HepG2 (cell line): ENCODE results near the gene GALNT12. TPM values are rescaled to one million over a fixed set of nuclear protein-coding genes. Genes with fewer than 3 reads are reported as not detected.

Experiments
- ATAC-seq: fragments of 200-7000 bp; cut with Tn5 transposase; 3 replicates; pipeline ENCODE4 v1.9.1; 2020; ENCODE audit warnings: mild to moderate bottlenecking, moderate library complexity
- BruUV-seq: library from RNA; stranded (reverse); fragments of 400-500 nt; replicated peaks from 2 replicates; lab custom pipeline; 2021; lab: Mats Ljungman, UMichigan
- CTCF ChIA-PET: fragments of 300-600 bp; formaldehyde crosslinking; extraction: SDS; loops from one replicate; lab custom pipeline; 2021; ENCODE audit warnings: low total read pairs, inconsistent platforms, low intra/inter-chr PET ratio; lab: Yijun Ruan, JAX
- POLR2A ChIA-PET: fragments of 350-600 bp; sonication (Branson Sonifier 250); formaldehyde crosslinking; loops from one replicate; lab custom pipeline; 2020; ENCODE audit warnings: antibody characterized with exemption, inconsistent platforms; lab: Yijun Ruan, JAX
- DNase-seq: peaks from one replicate; pipeline ENCODE4 v3.0.0-alpha.2; 2015; ENCODE audit warnings: low spot score
- FAIRE-seq: peaks from 3 replicates; lab custom pipeline; 2011; peaks lifted over from hg19 to GRCh38; lab: Jason Lieb, UNC
- H2AFZ ChIP-seq: one replicate; pipeline ENCODE4 v1.6.1; 2011; ENCODE audit warnings: low read length, inconsistent platforms
- H3K27ac ChIP-seq: fragments of 300-600 bp; 3 replicates; pipeline ENCODE4 v1.8.0; 2011; ENCODE audit warnings: mixed run types, mild to moderate bottlenecking, mixed read lengths, low read length, inconsistent platforms; ENCODE audit not compliant: insufficient read depth; ENCODE audit errors: extremely low read length
- H3K27me3 ChIP-seq, 2 experiments: fragments of 200-600 bp in 1 of 2; 2 replicates in 1 of 2; 3 replicates in 1 of 2; pipeline versions ENCODE4 v1.6.0 to v1.8.0; 2011; ENCODE audit warnings: low read length in 2 of 2, mild to moderate bottlenecking in 2 of 2, moderate library complexity in 2 of 2, inconsistent platforms in 1 of 2; ENCODE audit not compliant: insufficient read depth in 2 of 2, control insufficient read depth in 1 of 2
- H3K36me3 ChIP-seq, 2 experiments: fragments of 200-600 bp in 1 of 2; replicated peaks in 1 of 2; 2 replicates in 1 of 2; 3 replicates in 1 of 2; pipeline versions ENCODE4 v1.5.1 to v1.8.0; 2011; ENCODE audit warnings: low read length in 2 of 2, inconsistent platforms in 1 of 2; ENCODE audit not compliant: insufficient read depth in 2 of 2, control insufficient read depth in 1 of 2
- H3K4me1 ChIP-seq: 2 replicates; pipeline ENCODE4 v1.5.1; 2012; ENCODE audit warnings: low read length, inconsistent platforms; ENCODE audit not compliant: insufficient read depth
- H3K4me2 ChIP-seq: 2 replicates; pipeline ENCODE4 v1.6.0; 2011; ENCODE audit warnings: low read depth, low read length, inconsistent platforms
- H3K4me3 ChIP-seq, 3 experiments: fragments of 200-600 bp in 1 of 3; sonication (generic), shearing (Covaris generic) in 1 of 3; replicated peaks in 1 of 3; 2 replicates each; pipeline ENCODE4 v1.5.1; 2011 to 2016; ENCODE audit warnings: low read length in 3 of 3, inconsistent platforms in 2 of 3, low read depth in 2 of 3, mild to moderate bottlenecking in 2 of 3, control low read depth in 1 of 3, mixed read lengths in 1 of 3; ENCODE audit not compliant: insufficient read depth in 1 of 3
- H3K79me2 ChIP-seq: one replicate; pipeline ENCODE4 v1.6.1; 2011; ENCODE audit warnings: low read length, inconsistent platforms; ENCODE audit not compliant: insufficient read depth
- H3K9ac ChIP-seq: 2 replicates; pipeline ENCODE4 v1.6.0; 2011; ENCODE audit warnings: mild to moderate bottlenecking, low read depth, low read length, inconsistent platforms; ENCODE audit not compliant: insufficient read depth
- H3K9me3 ChIP-seq: 2 replicates; pipeline ENCODE4 v1.5.1; 2012; ENCODE audit warnings: mild to moderate bottlenecking, low read length
- H4K20me1 ChIP-seq: 2 replicates; pipeline ENCODE4 v1.6.0; 2011; ENCODE audit warnings: inconsistent platforms, mild to moderate bottlenecking, low read length, moderate library complexity; ENCODE audit not compliant: insufficient read depth
- ATF1 ChIP-seq: IDR thresholded peaks from 2 replicates; pipeline ENCODE4 v1.6.1; 2016; ENCODE audit warnings: mild to moderate bottlenecking, control low read depth
- ATRX ChIP-seq: sonication (generic); formaldehyde crosslinking; IDR thresholded peaks from 2 replicates; pipeline ENCODE4 v1.4.0; 2020; ENCODE audit warnings: missing genetic modification reagents, borderline replicate concordance
- DPF2 ChIP-seq: sonication (generic); formaldehyde crosslinking; IDR thresholded peaks from 2 replicates; pipeline ENCODE4 v1.4.0; 2020; ENCODE audit warnings: mild to moderate bottlenecking, low read depth, missing genetic modification reagents, borderline replicate concordance
- HNRNPLL ChIP-seq: fragments of 200-400 bp; formaldehyde crosslinking; IDR thresholded peaks from 2 replicates; pipeline ENCODE4 v1.6.1; 2017; ENCODE audit warnings: mild to moderate bottlenecking, low read depth, low read length; ENCODE audit not compliant: poor library complexity, severe bottlenecking
- KDM5B ChIP-seq: sonication (generic); formaldehyde crosslinking; IDR thresholded peaks from 2 replicates; pipeline ENCODE4 v1.4.0; 2020; ENCODE audit warnings: missing genetic modification reagents, mild to moderate bottlenecking, borderline replicate concordance
- SALL2 ChIP-seq: sonication (generic); formaldehyde crosslinking; IDR thresholded peaks from 2 replicates; pipeline ENCODE4 v1.8.1; 2023; ENCODE audit warnings: mild to moderate bottlenecking, missing genetic modification reagents, inconsistent platforms
- TRIM22 ChIP-seq: fragments of 450-650 bp; IDR thresholded peaks from 2 replicates; pipeline ENCODE4 v1.6.1; 2017
- ZNF746 ChIP-seq: sonication (generic); formaldehyde crosslinking; IDR thresholded peaks from 2 replicates; pipeline ENCODE4 v1.8.0; 2022; ENCODE audit warnings: mild to moderate bottlenecking, missing genetic modification reagents
- ZZZ3 ChIP-seq: sonication (generic); formaldehyde crosslinking; IDR thresholded peaks from 2 replicates; pipeline ENCODE4 v1.4.0; 2020; ENCODE audit warnings: missing genetic modification reagents, mild to moderate bottlenecking, borderline replicate concordance
- WGBS: methylation state at CpG from one replicate; pipeline ENCODE4 v1.1.6; 2017; ENCODE audit warnings: low lambda C conversion rate; 5-methylcytosine and 5-hydroxymethylcytosine counted together
- in situ Hi-C: cut with HindIII; loops from 2 replicates; pipeline ENCODE4 v1.10.0; 2017; ENCODE audit warnings: low pct_unique_long_range_greater_than_20kb; ENCODE audit not compliant: extremely low pct_ligation_motif_present
- intact Hi-C: fragments of 100-400 bp; cut with micrococcal nuclease; formaldehyde crosslinking; loops from one replicate; pipeline ENCODE4 v1.10.0; 2022; ENCODE audit not compliant: unreplicated experiment
- polyA plus RNA-seq, 8 experiments: library from polyadenylated mRNA; depleted of rRNA in 3 of 8; stranded (reverse) in 7 of 8; unstranded in 1 of 8; fragments of >200 nt; fragmentation: Illumina TruSeq in 4 of 8; extraction: Trizol in 4 of 8; gene quantifications; 2 replicates each; pipeline versions ENCODE4 v1.2.1 to v1.2.3, GENCODE V29; 2011 to 2016; ENCODE audit warnings: low read depth in 4 of 8, missing spikeins in 1 of 8, mixed read lengths in 1 of 8; ENCODE audit not compliant: insufficient read depth in 1 of 8
- total RNA-seq, 5 experiments: library from RNA; depleted of rRNA; stranded (reverse); fragments of >200 nt; fragmentation: Illumina TruSeq; extraction: Trizol; gene quantifications; 2 replicates each; pipeline ENCODE4 v1.2.3, GENCODE V29; 2016; ENCODE audit warnings: low read depth in 1 of 5
- TF ChIP-seq, protein P1 (sequence below): IDR thresholded peaks from 2 replicates; pipeline ENCODE4 v1.6.1; 2016; ENCODE audit warnings: low read depth, control low read depth

The GALNT12 gene
- total and polyA plus RNA-seq, 2 of the 13 experiments (the other 11 are each of a cell fraction or from before 2014, with no cell fraction given): 0.07 TPM; not detected in 1

GRCh38 chr9:98807814-98808195, 335 bp downstream of the GALNT12 start:
- Histone ChIP-seq H3K4me3 (peak overlapping the region in 1 of 3 experiments; percentile 23; a peak in 2 of 6 replicates), H3K27me3 (peaks cover 0 to 22% of the 10 kb centered on the region in 2 experiments; a peak in 1 of 5 replicates), H3K36me3 (no peaks in the 10 kb centered on the region), H3K79me2 (no peaks in the 10 kb centered on the region), H3K9me3 (no peaks in the 10 kb centered on the region), H3K4me2 (no peak overlapping the region), H3K27ac (no peak overlapping the region), H4K20me1 (no peaks in the 10 kb centered on the region), H2AFZ (no peak overlapping the region), H3K4me1 (no peaks in the 10 kb centered on the region)
- ChIA-PET POLR2A (no interaction called here), CTCF (no interaction called here)
- ATAC-seq (no peak), FAIRE-seq (no peak), DNase-seq (no peak)
- intact Hi-C loops (no loop called here), in situ Hi-C loops (no loop called here)
- 51% methylated on average over 7 of the region's 46 CpGs for WGBS
- TF ChIP-seq ATRX (CRISPR knock-in tag) (no peak), HNRNPLL (peak; percentile 35)
- TF ChIP-seq, all 625 proteins: peak for 1
- no peak overlapping the region for H3K9ac ChIP-seq
- BruUV-seq: no TSS peak

DNA sequence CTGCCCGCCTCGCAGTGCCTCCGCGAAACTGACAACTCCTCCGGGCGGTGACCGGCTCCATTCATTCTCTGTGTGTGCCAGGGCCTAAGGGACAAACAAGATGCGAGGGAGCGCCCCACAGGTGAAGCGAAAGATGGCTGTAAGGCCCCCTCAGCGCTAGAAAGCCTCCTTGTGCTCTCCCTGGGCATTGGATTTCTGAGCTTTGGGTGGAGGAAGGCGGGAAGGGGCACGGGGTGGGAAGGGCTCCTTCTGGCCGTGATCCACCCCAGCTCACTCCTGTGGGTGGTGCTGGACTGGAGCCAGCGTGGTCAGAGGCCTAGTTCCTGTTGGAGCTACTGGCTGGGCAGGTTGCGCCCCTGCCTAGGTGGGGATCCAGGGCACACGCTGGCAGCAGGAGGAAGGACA, 943 bp downstream of the GALNT12 start:
- H3K9me3 ChIP-seq: no peaks in the 10 kb centered on the region
- WGBS: 81% methylated on average over 8 of the region's 17 CpGs
- DNase-seq (no peak), FAIRE-seq (no peak), ATAC-seq (no peak)
- BruUV-seq: no TSS peak
- no peaks in the 10 kb centered on the region for H3K79me2 ChIP-seq
- no peak overlapping the region for H3K4me3 ChIP-seq
- no peak for TF ChIP-seq ZZZ3
- TF ChIP-seq, protein P1, sequence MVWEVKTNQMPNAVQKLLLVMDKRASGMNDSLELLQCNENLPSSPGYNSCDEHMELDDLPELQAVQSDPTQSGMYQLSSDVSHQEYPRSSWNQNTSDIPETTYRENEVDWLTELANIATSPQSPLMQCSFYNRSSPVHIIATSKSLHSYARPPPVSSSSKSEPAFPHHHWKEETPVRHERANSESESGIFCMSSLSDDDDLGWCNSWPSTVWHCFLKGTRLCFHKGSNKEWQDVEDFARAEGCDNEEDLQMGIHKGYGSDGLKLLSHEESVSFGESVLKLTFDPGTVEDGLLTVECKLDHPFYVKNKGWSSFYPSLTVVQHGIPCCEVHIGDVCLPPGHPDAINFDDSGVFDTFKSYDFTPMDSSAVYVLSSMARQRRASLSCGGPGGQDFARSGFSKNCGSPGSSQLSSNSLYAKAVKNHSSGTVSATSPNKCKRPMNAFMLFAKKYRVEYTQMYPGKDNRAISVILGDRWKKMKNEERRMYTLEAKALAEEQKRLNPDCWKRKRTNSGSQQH (CRISPR knock-in tag): no peak
- TF ChIP-seq KDM5B (CRISPR knock-in tag): no peak
- TF ChIP-seq SALL2 (CRISPR knock-in tag): no peak
- no peak for TF ChIP-seq ZNF746 (CRISPR knock-in tag)
- no peak for TF ChIP-seq TRIM22
- no peak for TF ChIP-seq DPF2 (CRISPR knock-in tag)
- no peak for TF ChIP-seq ATF1 (CRISPR knock-in tag)
- ChIA-PET CTCF (no interaction called here), POLR2A (no interaction called here)
- no peaks in the 10 kb centered on the region for H4K20me1 ChIP-seq
- H3K4me2 ChIP-seq: no peak overlapping the region
- no peak overlapping the region for H3K9ac ChIP-seq
- intact Hi-C loops: no loop called here
- no peak overlapping the region for H3K27ac ChIP-seq
- in situ Hi-C loops: no loop called here
- no peak overlapping the region for H2AFZ ChIP-seq
- H3K27me3 ChIP-seq: peaks cover 0 to 19% of the 10 kb centered on the region in 2 experiments; a peak in 1 of 5 replicates
- H3K4me1 ChIP-seq: no peaks in the 10 kb centered on the region
- H3K36me3 ChIP-seq: no peaks in the 10 kb centered on the region
